Activated CD4-positive, alpha-beta T cell treated with anti-CD3 and anti-CD28 coated beads, Interleukin-2, amount 50 U/mL, for 48 hours (primary cell): ENCODE results near the gene NHS.
A peak's percentile ranks its signal among the peaks of the same experiment; 100 is the strongest.
"Not testable (repeated sequence)": the region's sequence is repeated elsewhere in the genome, so short reads cannot be mapped to it uniquely, and the experiment has no call there.

Experiments used
- DNase-seq, 2 experiments: peaks; one replicate each; pipeline ENCODE4 v3.0.0-alpha.2; 2020

The NHS gene

DNA sequence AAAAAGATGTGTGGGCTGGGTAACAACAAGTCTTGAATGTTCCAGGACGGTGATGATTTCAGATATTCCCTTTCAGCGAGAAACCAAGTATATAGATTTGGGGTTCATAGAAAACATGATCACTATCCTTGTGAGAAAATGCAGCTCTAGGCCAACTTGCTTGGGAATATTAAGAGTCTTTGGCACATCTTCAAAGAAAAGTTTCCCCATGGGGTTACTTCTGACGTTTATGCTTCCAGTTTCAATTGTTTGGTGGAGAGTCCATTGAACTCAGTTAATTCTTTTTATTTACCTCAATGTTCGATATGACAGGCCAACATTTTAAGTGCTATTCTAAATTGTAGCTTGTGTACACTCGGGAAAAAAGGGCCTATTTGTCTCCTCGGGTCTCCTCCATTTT is 126.7 kb downstream of the NHS start:
- no peak for DNase-seq

- DNase-seq: not testable (repeated sequence)
Measured at GRCh38 chrX:17506352-17506751, 131.4 kb downstream of the NHS start.

DNA sequence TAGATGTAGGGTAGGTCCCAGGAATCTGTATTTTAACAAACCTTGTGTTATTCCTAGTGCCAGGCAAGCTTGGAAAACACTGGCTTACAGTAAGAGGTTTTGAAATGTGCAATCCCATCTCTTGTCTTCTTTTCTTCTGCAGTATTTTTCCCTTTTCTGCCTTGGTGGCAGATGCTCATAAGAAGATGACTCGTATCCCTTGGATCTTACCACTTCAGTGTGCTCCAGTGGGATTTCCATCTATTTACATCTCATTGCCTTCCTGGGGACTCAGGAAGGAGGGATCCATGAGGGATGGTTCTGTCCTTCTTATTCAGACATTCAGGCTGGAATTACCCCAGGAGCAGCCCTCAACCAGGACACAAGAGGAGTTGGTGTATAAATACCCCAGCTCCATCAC is 136.6 kb downstream of the NHS start:
- no peak for DNase-seq

- no peak for DNase-seq
Measured at GRCh38 chrX:17519358-17519757, 144.4 kb downstream of the NHS start.

GRCh38 chrX:17520016-17520615 is 145.1 kb downstream of the NHS start:
- no peak for DNase-seq

DNA sequence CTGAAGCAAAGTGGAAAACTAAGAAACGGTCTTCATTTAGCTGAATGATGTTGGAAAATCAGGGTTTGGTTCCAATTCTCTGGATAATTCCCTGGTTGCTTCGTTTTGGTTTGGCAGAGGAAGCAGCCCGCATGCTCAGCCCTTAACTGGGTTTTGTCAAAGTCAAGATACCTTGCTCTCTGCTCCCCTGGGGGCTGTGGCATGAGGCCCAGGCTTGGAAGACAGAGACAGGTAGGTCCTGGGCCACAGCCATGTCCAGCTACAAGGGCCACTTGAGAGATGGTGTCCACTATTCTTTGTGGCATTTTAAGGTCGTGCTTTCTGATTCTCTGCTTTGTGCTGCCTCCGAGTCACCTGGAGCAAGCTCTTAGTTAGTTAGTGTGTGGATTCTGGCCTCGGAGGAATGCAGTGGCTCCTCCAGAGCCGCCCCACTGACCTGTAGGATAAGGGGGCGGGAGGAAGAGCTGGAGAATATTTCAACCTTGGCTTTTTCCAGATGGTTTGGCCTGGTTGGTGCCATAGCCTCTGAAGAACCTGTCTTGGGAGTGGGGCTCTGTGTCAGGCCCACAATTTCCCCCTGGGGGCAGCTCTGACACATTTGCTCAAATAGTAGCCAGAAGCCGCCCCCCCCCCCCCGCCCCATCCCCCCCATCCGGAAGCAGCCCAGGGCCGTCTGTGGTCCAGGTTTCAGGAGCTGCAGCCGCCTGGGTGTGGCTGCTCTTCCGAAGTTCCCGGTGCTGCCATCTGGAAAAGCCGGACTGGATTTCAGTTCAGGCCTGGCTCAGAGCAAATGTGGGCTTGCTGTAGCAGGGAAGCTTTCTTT is 147.1 kb downstream of the NHS start:
- no peak for DNase-seq

GRCh38 chrX:17525266-17525665 is 150.3 kb downstream of the NHS start:
- DNase-seq: no peak

GRCh38 chrX:17525762-17526555 is 151.0 kb downstream of the NHS start:
- DNase-seq: no peak

- no peak for DNase-seq
Measured at GRCh38 chrX:17527135-17527701, 152.2 kb downstream of the NHS start.

GRCh38 chrX:17527922-17528321 is 152.9 kb downstream of the NHS start:
- no peak for DNase-seq

GRCh38 chrX:17529151-17529745 is 154.2 kb downstream of the NHS start:
- DNase-seq: no peak

DNA sequence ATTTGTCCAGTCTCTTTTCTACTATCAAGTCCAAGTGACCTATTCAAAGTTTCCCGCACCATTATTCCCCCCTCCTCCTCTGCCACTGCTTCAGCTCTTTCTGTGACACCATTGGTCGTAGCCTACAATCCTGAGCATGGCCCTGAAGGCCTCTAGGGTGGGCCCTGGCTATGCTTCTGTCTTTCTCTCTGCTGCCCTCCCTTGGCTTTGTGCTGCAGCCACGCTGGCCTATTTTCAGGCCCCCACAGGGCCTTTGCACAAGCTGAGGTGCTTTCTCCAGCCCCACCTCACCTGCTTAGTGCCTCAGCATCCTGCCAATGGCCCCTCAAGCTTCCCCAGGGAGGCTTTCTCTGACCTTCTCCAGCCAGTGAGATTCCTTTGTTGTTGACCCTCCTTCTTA is 156.5 kb downstream of the NHS start:
- no peak for DNase-seq

GRCh38 chrX:17535229-17535628 is 160.2 kb downstream of the NHS start:
- peak; percentile 47 to 62 for DNase-seq

DNA sequence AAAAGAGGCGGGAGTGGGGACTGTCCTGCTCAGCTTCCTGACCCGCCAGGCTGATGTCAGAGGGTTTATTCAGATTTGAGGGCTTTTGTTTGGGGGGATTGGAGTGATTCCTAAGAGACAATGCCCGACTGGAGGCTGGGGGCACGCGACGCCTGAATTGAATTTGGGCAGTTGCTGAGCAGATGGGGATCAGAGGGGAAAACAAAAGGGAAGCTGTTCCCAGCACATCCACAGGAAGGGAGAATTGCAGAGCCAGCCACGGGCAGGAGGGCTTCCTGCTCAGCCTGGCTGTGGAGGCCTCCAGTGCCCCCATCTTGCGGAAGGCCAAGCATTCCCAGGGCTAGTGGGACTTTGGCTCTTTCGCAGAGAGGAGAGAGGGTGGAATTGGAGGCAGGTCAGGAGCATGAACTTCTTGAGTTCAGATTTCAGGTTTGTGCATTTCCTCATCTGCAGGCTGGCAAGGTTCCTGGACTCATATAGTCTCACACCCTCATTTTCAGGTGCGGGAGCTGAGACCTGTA is 162.8 kb downstream of the NHS start:
- no peak for DNase-seq

- no peak for DNase-seq
Measured at GRCh38 chrX:17542123-17542522, 167.1 kb downstream of the NHS start.

DNA sequence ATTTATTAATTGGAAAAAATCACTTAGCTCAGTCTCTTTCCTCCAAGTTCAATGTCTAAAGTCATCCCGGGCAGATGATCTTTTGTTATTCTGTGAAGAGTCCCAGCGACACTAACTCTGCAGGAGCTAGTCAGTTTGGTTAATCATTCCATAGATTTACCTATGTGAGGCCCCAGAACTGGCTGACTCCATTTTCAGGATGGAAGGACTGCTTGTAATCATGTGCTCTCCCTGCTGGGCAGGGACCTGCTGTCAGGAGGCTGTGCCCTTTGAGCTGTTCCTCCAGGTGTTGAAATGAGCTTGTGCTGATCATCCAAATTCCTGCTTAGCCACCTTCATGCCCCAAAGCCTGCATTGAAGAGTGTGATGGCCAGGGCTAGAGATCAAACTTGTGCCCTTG is 169.8 kb downstream of the NHS start:
- no peak for DNase-seq

GRCh38 chrX:17546356-17546755 is 171.4 kb downstream of the NHS start:
- no peak for DNase-seq

DNA sequence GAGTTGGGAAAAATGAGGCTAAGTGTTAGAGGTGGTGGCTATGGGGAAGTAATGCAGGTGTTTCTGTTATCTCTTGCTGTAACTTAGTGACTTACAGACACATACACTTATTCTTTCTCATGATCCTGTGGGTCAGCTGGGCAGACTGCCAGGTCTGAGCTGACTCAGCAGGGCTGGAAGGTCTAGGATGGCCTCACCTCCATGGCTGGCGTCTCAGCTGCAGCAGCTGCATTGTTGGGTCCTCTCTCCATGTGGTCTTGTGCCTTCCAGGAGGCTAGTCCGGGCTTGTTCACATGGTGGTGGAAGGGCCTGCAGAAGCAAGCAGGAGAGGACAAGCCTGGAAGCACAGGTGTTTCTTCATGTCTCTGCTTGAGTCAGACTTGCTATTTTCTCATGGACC is 172.7 kb downstream of the NHS start:
- DNase-seq: no peak

GRCh38 chrX:17549107-17549651 is 174.2 kb downstream of the NHS start:
- DNase-seq: no peak

GRCh38 chrX:17550011-17550410 is 175.0 kb downstream of the NHS start:
- DNase-seq: no peak

GRCh38 chrX:17552044-17552650 is 177.1 kb downstream of the NHS start:
- no peak for DNase-seq

- no peak for DNase-seq
Measured at GRCh38 chrX:17553469-17553868, 178.5 kb downstream of the NHS start.
